K562 (cell line): Measurements from ENCODE around the gene MCFD2. TPM values are rescaled to one million over a fixed set of nuclear protein-coding genes. Genes with fewer than 3 reads are reported as not detected.
A peak's percentile ranks its signal among the peaks of the same experiment; 100 is the strongest.

Experiments used
- ATAC-seq: fragments of 200-7000 bp; cut with Tn5 transposase; 3 replicates; pipeline ENCODE4 v1.9.1; 2020; ENCODE audit warnings: moderate library complexity
- BruUV-seq: library from RNA; stranded (reverse); fragments of 400-500 nt; replicated peaks from 2 replicates; lab custom pipeline; 2021; lab: Mats Ljungman, UMichigan
- CTCF ChIA-PET: fragments of 300-600 bp; formaldehyde crosslinking; extraction: SDS; loops from one replicate; lab custom pipeline; 2021; ENCODE audit warnings: low intra/inter-chr PET ratio; lab: Yijun Ruan, JAX
- POLR2A ChIA-PET: fragments of 300-600, 350-650 bp; sonication (Branson Sonifier 250); formaldehyde crosslinking; extraction: SDS; loops from one replicate; lab custom pipeline; 2021; ENCODE audit warnings: antibody characterized with exemption, inconsistent platforms; lab: Yijun Ruan, JAX
- DNase-seq, 4 experiments: peaks; one replicate each; pipeline versions ENCODE4 v3.0.0 to v3.0.0-alpha.2; 2011 to 2018; ENCODE audit warnings: low spot score in 3 of 4, mixed read lengths in 3 of 4; ENCODE audit errors: extremely low read depth in 1 of 4
- FAIRE-seq: peaks from 2 replicates; lab custom pipeline; 2011; peaks lifted over from hg19 to GRCh38; lab: Jason Lieb, UNC
- H2AFZ ChIP-seq: 2 replicates; pipeline ENCODE4 v1.6.0; 2011; ENCODE audit warnings: low read depth, low read length, control low read depth, inconsistent platforms
- H3K27ac ChIP-seq: fragments of 200-600 bp; 3 replicates; pipeline ENCODE4 v1.8.0; 2011; ENCODE audit warnings: low read depth, mild to moderate bottlenecking, control low read depth, inconsistent platforms, low read length, moderate library complexity, mixed read lengths; ENCODE audit errors: extremely low read depth
- H3K27me3 ChIP-seq, 2 experiments: fragments of 300-600 bp in 1 of 2; 2 replicates in 1 of 2; 3 replicates in 1 of 2; pipeline versions ENCODE4 v1.6.0 to v1.8.0; 2011; ENCODE audit warnings: inconsistent platforms in 2 of 2, low read length in 2 of 2, mild to moderate bottlenecking in 1 of 2, mixed read lengths in 1 of 2, moderate library complexity in 1 of 2; ENCODE audit not compliant: control insufficient read depth in 2 of 2, insufficient read depth in 2 of 2
- H3K36me3 ChIP-seq: fragments of 300-600 bp; 3 replicates; pipeline ENCODE4 v1.8.0; 2011; ENCODE audit warnings: mild to moderate bottlenecking, low read length, inconsistent platforms; ENCODE audit not compliant: control insufficient read depth, insufficient read depth
- H3K4me1 ChIP-seq, 2 experiments: fragments of 200-600 bp in 1 of 2; replicated peaks in 1 of 2; 2 replicates in 1 of 2; 3 replicates in 1 of 2; pipeline versions ENCODE4 v1.5.1 to v1.8.0; 2011; ENCODE audit warnings: inconsistent platforms in 2 of 2, low read length in 2 of 2, mild to moderate bottlenecking in 1 of 2, mixed read lengths in 1 of 2, moderate library complexity in 1 of 2; ENCODE audit not compliant: control insufficient read depth in 2 of 2, insufficient read depth in 2 of 2
- H3K4me2 ChIP-seq: 2 replicates; pipeline ENCODE4 v1.6.1; 2011; ENCODE audit warnings: low read length, control low read depth, inconsistent platforms, mixed read lengths; ENCODE audit not compliant: insufficient read depth
- H3K4me3 ChIP-seq: fragments of 200-600 bp; sonication (generic), shearing (Covaris generic); 2 replicates; pipeline ENCODE4 v1.5.1; 2016; ENCODE audit warnings: control low read depth, inconsistent platforms
- H3K79me2 ChIP-seq: fragments of 200-600 bp; 3 replicates; pipeline ENCODE4 v1.8.0; 2011; ENCODE audit warnings: low read length, inconsistent platforms; ENCODE audit not compliant: control insufficient read depth, insufficient read depth
- H3K9ac ChIP-seq, 2 experiments: 2 replicates each; pipeline versions ENCODE4 v1.6.0 to v1.6.1; 2011; ENCODE audit warnings: low read depth in 2 of 2, low read length in 2 of 2, control low read depth in 1 of 2, inconsistent platforms in 1 of 2, mild to moderate bottlenecking in 1 of 2, mixed read lengths in 1 of 2; ENCODE audit not compliant: insufficient read depth in 1 of 2
- H3K9me1 ChIP-seq: one replicate; pipeline ENCODE4 v1.6.0; 2011; ENCODE audit warnings: inconsistent platforms, mild to moderate bottlenecking, low read length, moderate library complexity; ENCODE audit not compliant: control insufficient read depth, insufficient read depth
- H3K9me3 ChIP-seq: replicated peaks from 2 replicates; pipeline ENCODE4 v1.5.1; 2011; ENCODE audit warnings: low read depth, low read length, inconsistent platforms; ENCODE audit not compliant: control insufficient read depth, insufficient read depth
- H4K20me1 ChIP-seq: replicated peaks from 2 replicates; pipeline ENCODE4 v1.6.1; 2011; ENCODE audit warnings: low read length, inconsistent platforms, mixed read lengths; ENCODE audit not compliant: control insufficient read depth, insufficient read depth
- C11orf30 ChIP-seq: fragments of 450-650 bp; IDR thresholded peaks from 2 replicates; pipeline ENCODE4 v1.6.1; 2016; ENCODE audit warnings: low read depth, mild to moderate bottlenecking
- FOXA3 ChIP-seq, 2 experiments: fragments of 450-650 bp in 1 of 2; sonication (generic) in 1 of 2; formaldehyde crosslinking; IDR thresholded peaks in 1 of 2; conservative IDR thresholded peaks in 1 of 2; 2 replicates each; pipeline versions ENCODE4 v1.4.0 to v1.8.0; 2020 to 2022; ENCODE audit warnings: mild to moderate bottlenecking in 2 of 2, missing genetic modification reagents in 1 of 2
- GABPB1 ChIP-seq: sonication (generic); formaldehyde crosslinking; IDR thresholded peaks from 2 replicates; pipeline ENCODE4 v1.8.0; 2022; ENCODE audit warnings: mild to moderate bottlenecking, missing genetic modification reagents
- GTF2A2 ChIP-seq: IDR thresholded peaks from 2 replicates; pipeline ENCODE4 v1.6.1; 2016; ENCODE audit warnings: mild to moderate bottlenecking, missing genetic modification characterization, missing compliant biosample characterization
- HDAC6 ChIP-seq: IDR thresholded peaks from 2 replicates; pipeline ENCODE4 v1.6.1; 2012; ENCODE audit warnings: low read depth, mild to moderate bottlenecking, control low read depth, inconsistent platforms, low read length, moderate library complexity
- HEY1 ChIP-seq: fragments of 250-450 bp; sonication (Bioruptor Pico); IDR thresholded peaks from 2 replicates; pipeline ENCODE4 v1.5.0; 2020; ENCODE audit warnings: mild to moderate bottlenecking, moderate library complexity, borderline replicate concordance
- MEF2A ChIP-seq: IDR thresholded peaks from 2 replicates; pipeline ENCODE4 v1.6.1; 2011; ENCODE audit warnings: low read depth, mild to moderate bottlenecking, low read length, moderate library complexity; ENCODE audit not compliant: control insufficient read depth
- MEIS2 ChIP-seq: fragments of 450-650 bp; IDR thresholded peaks from 2 replicates; pipeline ENCODE4 v1.6.1; 2014; ENCODE audit warnings: mild to moderate bottlenecking; ENCODE audit not compliant: partially characterized antibody
- NCOA2 ChIP-seq, 2 experiments: fragments of 450-650 bp; IDR thresholded peaks; 2 replicates each; pipeline ENCODE4 v1.6.1; 2018; ENCODE audit warnings: mild to moderate bottlenecking in 2 of 2, moderate library complexity in 1 of 2; ENCODE audit not compliant: partially characterized antibody in 2 of 2
- NCOA6 ChIP-seq: fragments of 450-650 bp; IDR thresholded peaks from 2 replicates; pipeline ENCODE4 v1.6.1; 2017; ENCODE audit warnings: mild to moderate bottlenecking
- NFRKB ChIP-seq: fragments of 450-650 bp; IDR thresholded peaks from 2 replicates; pipeline ENCODE4 v1.6.1; 2016; ENCODE audit warnings: low read depth
- NR2C1 ChIP-seq, 2 experiments: fragments of 450-650 bp; IDR thresholded peaks; 2 replicates each; pipeline ENCODE4 v1.6.1; 2017; ENCODE audit warnings: mild to moderate bottlenecking in 2 of 2, antibody characterized with exemption in 1 of 2, inconsistent platforms in 1 of 2, missing compliant biosample characterization in 1 of 2, missing genetic modification characterization in 1 of 2
- NR2F6 ChIP-seq: fragments of 450-650 bp; formaldehyde crosslinking; IDR thresholded peaks from 2 replicates; pipeline ENCODE4 v1.4.0; 2020; ENCODE audit warnings: mild to moderate bottlenecking
- OTX1 ChIP-seq: fragments of 450-650 bp; formaldehyde crosslinking; IDR thresholded peaks from 2 replicates; pipeline ENCODE4 v1.4.0; 2022; ENCODE audit warnings: mild to moderate bottlenecking
- SETDB1 ChIP-seq: IDR thresholded peaks from one replicate; pipeline ENCODE4 v1.6.1; 2012; ENCODE audit warnings: low read length, control low read depth, inconsistent platforms
- ZNF175 ChIP-seq: fragments of 200-800 bp; sonication (Bioruptor generic); IDR thresholded peaks from 2 replicates; pipeline ENCODE4 v1.6.1; 2016; ENCODE audit warnings: low read depth, mild to moderate bottlenecking, missing genetic modification characterization, missing compliant biosample characterization
- ZNF23 ChIP-seq: fragments of 250-450 bp; sonication (Bioruptor Pico); IDR thresholded peaks from 2 replicates; pipeline ENCODE4 v1.4.0; 2020; ENCODE audit warnings: mild to moderate bottlenecking
- WGBS: fragments of 100-300 bp; shearing (Covaris generic); methylation state at CpG from one replicate; pipeline ENCODE4 v1.1.6; 2016; ENCODE audit warnings: low coverage, mixed read lengths; ENCODE audit not compliant: insufficient coverage; ENCODE audit errors: missing lambda C conversion rate; 5-methylcytosine and 5-hydroxymethylcytosine counted together
- in situ Hi-C: fragments of 300-500 bp; cut with MboI; formaldehyde crosslinking; loops from 4 replicates; pipeline ENCODE4 v1.15.0; 2018; ENCODE audit warnings: inconsistent platforms, mixed read lengths
- intact Hi-C: fragments of 100-400 bp; cut with micrococcal nuclease; formaldehyde crosslinking; loops from 2 replicates; pipeline ENCODE4 v1.14.2; 2022
- polyA plus RNA-seq, 8 experiments: library from polyadenylated mRNA; depleted of rRNA in 4 of 8; stranded (reverse) in 5 of 8; unstranded in 3 of 8; fragments of >200 nt; fragmentation: Nextera tagmentation in 2 of 8; fragmentation: Illumina TruSeq in 1 of 8; extraction: Ambion mirVana in 2 of 8; extraction: Trizol in 1 of 8; gene quantifications; 2 replicates each; pipeline versions ENCODE4 v1.2.1 to v1.2.3, GENCODE V29; 2011 to 2014; ENCODE audit warnings: inconsistent platforms in 1 of 8, missing spikeins in 1 of 8
- total RNA-seq, 7 experiments: library from RNA; depleted of rRNA in 6 of 7; stranded (reverse); fragments of >200 nt in 6 of 7; fragmentation: Illumina TruSeq in 2 of 7; extraction: Trizol in 2 of 7; gene quantifications; 2 replicates each; pipeline versions ENCODE4 v1.2.1 to v1.2.3, GENCODE V29; 2011 to 2021; ENCODE audit warnings: low replicate concordance in 1 of 7

MCFD2 gene
- total and polyA plus RNA-seq, 9 of the 15 experiments (the other 6 are each of a cell fraction or from before 2014, with no cell fraction given), result 78.6 to 237 (median 123) TPM

DNA sequence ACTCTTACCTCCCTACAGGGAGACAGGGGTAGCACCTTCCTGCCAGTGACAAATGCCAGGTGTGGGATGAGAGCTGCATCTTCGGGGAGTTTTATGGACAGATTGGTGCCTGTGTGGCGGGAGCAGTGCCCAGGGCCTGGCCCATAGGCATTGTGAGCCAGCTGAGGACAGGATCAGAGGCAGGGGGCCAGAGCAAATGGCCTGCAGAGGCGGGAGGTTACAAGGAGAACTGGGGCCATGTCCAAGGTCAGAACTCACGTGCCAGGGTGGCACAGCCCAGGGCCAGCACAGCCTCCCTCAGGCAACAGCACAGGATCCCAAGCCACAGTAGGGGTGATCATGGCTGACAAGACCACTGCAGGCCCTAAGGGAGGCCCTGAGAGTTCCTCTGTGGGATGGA is 40.2 kb upstream of the MCFD2 start:
- Histone ChIP-seq H3K4me2 (no peak overlapping the region), H3K27me3 (no peaks in the 10 kb centered on the region), H2AFZ (no peak overlapping the region), H3K9me1 (no peaks in the 10 kb centered on the region), H3K79me2 (no peaks in the 10 kb centered on the region), H4K20me1 (no peaks in the 10 kb centered on the region), H3K4me3 (no peak overlapping the region), H3K4me1 (peaks cover 12 to 13% of the 10 kb centered on the region in 2 experiments; a peak in 4 of 5 replicates), H3K9ac (peak overlapping the region in 1 of 2 experiments; percentile 31; a peak in 2 of 4 replicates), H3K36me3 (peaks cover 54% of the 10 kb centered on the region), H3K9me3 (no peaks in the 10 kb centered on the region), H3K27ac (peak overlapping the region; percentile 43; the same call in 1 of the 3 replicates)
- no TSS peak for BruUV-seq
- ATAC-seq (no peak), FAIRE-seq (no peak), DNase-seq (no peak)
- POLR2A ChIA-PET, result interaction anchor here (1.1 to 1.4 kb wide), 2 partner anchors 8 to 10 kb away, joined by 4 read pairs; no protein-coding TSS in a partner anchor
- intact Hi-C loops, result no loop called here
- TF ChIP-seq FOXA3 (CRISPR knock-in tag; conservative IDR thresholded peaks at IDR 0.05 in 1 of 2, IDR thresholded peaks at IDR 0.05 in 1 of 2), result no peak
- TF ChIP-seq NCOA6, result no peak
- TF ChIP-seq NCOA2 (IDR thresholded peaks at IDR 0.05; ENCODE audit: partially characterized antibody in 2 of 2), result no peak
- no peak for TF ChIP-seq OTX1 (CRISPR knock-in tag)
- TF ChIP-seq ZNF23 (CRISPR knock-in tag), result no peak
- TF ChIP-seq GABPB1 (CRISPR knock-in tag), result no peak
- TF ChIP-seq ZNF175 (CRISPR knock-in tag), result no peak
- no peak for TF ChIP-seq HDAC6
- no peak for TF ChIP-seq MEIS2
- no peak for TF ChIP-seq GTF2A2 (tag)
- no peak for TF ChIP-seq NR2C1 (IDR thresholded peaks at IDR 0.05)
- TF ChIP-seq NR2C1 (tag; IDR thresholded peaks at IDR 0.05), result no peak
- no peak for TF ChIP-seq HEY1 (CRISPR knock-in tag)
- TF ChIP-seq NR2F6 (CRISPR knock-in tag), result no peak
- TF ChIP-seq C11orf30, result no peak
- TF ChIP-seq NFRKB, result no peak
- TF ChIP-seq MEF2A, result no peak
- TF ChIP-seq SETDB1, result no peak
- 89% methylated on average over 4 of the region's 4 CpGs for WGBS
- CTCF ChIA-PET, result no interaction called here
- in situ Hi-C loops, result no loop called here
